Chondrocyte (in vitro differentiated cells): ENCODE measurements around the gene PPFIBP2. TPM values are rescaled to one million over a fixed set of nuclear protein-coding genes. Genes with fewer than 3 reads are reported as not detected.

Source experiments
- DNase-seq: peaks from one replicate; pipeline ENCODE4 v3.0.0; 2021; ENCODE audit warnings: mixed read lengths, low spot score
- H3K27ac Mint-ChIP-seq: one replicate; pipeline ENCODE4 v1.8.0; 2021; ENCODE audit warnings: mild to moderate bottlenecking, moderate library complexity, mixed read lengths; ENCODE audit not compliant: unreplicated experiment
- H3K27me3 Mint-ChIP-seq: 2 replicates; pipeline ENCODE4 v1.8.0; 2021; ENCODE audit warnings: low read depth, mixed read lengths
- H3K36me3 Mint-ChIP-seq: 2 replicates; pipeline ENCODE4 v1.8.0; 2021; ENCODE audit warnings: low read depth, mixed read lengths
- H3K4me1 Mint-ChIP-seq: 2 replicates; pipeline ENCODE4 v1.8.0; 2021; ENCODE audit warnings: low read depth, mild to moderate bottlenecking, mixed read lengths
- H3K4me3 Mint-ChIP-seq: one replicate; pipeline ENCODE4 v1.8.0; 2021; ENCODE audit warnings: mild to moderate bottlenecking, moderate library complexity, mixed read lengths; ENCODE audit not compliant: unreplicated experiment
- H3K9me3 Mint-ChIP-seq: 2 replicates; pipeline ENCODE4 v1.8.0; 2021; ENCODE audit warnings: low read depth, mixed read lengths
- total RNA-seq: library from RNA; stranded (reverse); gene quantifications from 3 replicates; pipeline ENCODE4 v1.2.1, GENCODE V29; 2021
- TF ChIP-seq, protein P1 (sequence below): fragments of 200-600 bp; sonication (generic); IDR thresholded peaks from 2 replicates; pipeline ENCODE4 v1.5.0; 2021; ENCODE audit warnings: antibody characterized with exemption, mild to moderate bottlenecking, moderate library complexity

PPFIBP2 gene
- total RNA-seq, 1 donor from 2014 or later = 90.8 TPM

DNA sequence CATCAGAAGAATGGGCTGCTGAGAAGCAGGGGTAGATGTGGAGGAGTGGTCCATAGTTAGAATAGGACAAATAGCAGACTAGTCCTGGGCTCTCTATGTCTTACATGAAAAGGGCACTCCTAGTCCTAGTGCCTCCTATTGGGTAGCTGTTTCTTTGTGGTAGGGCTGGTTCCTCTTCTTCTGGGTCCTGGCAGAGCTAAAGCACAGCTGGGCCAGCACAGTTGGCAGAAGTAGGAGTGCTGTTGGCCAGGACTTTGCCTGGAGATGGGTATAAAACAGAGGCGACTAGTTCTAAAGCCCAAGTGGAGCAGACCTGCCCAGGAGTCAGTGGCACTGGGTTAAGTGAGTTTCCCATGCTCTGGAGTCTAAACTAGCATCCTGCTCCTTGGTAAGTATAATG lies 55.2 kb downstream of the PPFIBP2 start:
- Mint-ChIP-seq H3K27me3 (no peaks in the 10 kb centered on the region), H3K9me3 (no peaks in the 10 kb centered on the region), H3K36me3 (peaks cover 5% of the 10 kb centered on the region), H3K4me1 (peaks cover 26% of the 10 kb centered on the region), H3K27ac (no peak overlapping the region), H3K4me3 (no peak overlapping the region)
- DNase-seq = no peak
- TF ChIP-seq, protein P1, sequence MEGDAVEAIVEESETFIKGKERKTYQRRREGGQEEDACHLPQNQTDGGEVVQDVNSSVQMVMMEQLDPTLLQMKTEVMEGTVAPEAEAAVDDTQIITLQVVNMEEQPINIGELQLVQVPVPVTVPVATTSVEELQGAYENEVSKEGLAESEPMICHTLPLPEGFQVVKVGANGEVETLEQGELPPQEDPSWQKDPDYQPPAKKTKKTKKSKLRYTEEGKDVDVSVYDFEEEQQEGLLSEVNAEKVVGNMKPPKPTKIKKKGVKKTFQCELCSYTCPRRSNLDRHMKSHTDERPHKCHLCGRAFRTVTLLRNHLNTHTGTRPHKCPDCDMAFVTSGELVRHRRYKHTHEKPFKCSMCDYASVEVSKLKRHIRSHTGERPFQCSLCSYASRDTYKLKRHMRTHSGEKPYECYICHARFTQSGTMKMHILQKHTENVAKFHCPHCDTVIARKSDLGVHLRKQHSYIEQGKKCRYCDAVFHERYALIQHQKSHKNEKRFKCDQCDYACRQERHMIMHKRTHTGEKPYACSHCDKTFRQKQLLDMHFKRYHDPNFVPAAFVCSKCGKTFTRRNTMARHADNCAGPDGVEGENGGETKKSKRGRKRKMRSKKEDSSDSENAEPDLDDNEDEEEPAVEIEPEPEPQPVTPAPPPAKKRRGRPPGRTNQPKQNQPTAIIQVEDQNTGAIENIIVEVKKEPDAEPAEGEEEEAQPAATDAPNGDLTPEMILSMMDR = no peak

DNA sequence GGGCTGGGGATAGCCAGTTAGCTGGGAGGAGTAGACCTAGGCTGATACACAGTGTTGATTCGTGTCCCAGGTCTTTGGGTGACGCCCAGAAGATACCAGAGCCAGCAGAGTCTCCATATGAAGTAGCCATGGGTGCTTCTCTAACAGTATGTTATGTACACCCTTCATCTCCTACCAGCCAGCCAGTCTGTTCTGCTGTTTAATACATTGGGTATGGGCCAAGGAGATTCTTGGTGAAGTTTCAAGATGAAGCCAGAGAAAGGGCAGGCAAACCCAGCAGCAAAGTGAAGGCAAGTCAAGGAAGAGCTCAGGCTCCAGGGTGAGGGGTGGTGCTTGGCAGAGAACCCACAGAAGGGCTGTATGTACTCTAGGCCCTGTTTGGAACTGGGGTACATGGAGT lies 56.4 kb downstream of the PPFIBP2 start:
- Mint-ChIP-seq H3K9me3 (no peaks in the 10 kb centered on the region), H3K4me1 (peaks cover 38% of the 10 kb centered on the region), H3K4me3 (no peak overlapping the region), H3K36me3 (peaks cover 5% of the 10 kb centered on the region), H3K27ac (no peak overlapping the region), H3K27me3 (no peaks in the 10 kb centered on the region)
- DNase-seq = no peak
- TF ChIP-seq, protein P1 = no peak

DNA sequence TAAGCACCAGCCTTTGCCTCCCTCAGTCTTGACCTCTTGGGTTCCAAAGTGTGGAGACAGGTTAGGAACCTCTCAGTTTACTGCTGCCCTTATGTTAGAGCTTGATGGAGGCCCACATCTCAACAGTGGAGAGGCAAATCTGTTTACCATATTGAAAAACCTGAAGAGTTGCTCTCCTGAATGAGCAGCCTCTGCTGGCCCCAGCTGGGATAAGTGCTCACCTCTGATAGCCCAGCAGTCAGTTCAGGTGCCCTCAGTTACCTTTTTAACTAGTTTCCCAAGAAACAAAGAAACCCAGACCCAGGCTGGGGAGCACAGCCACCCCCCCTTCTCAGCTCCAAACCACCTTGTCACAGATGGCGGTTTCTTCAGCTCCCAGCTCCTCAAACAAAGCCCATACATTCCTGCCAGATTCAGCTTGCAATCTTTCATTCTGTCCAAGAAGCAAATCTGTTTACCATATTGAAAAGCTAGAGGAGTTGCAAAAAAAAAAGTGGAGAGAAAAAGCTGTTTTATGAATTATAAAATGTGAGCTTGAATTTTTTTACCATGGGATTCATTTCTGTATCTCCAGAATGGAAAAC lies 57.2 kb downstream of the PPFIBP2 start:
- Mint-ChIP-seq H3K27me3 (no peaks in the 10 kb centered on the region), H3K4me1 (peaks cover 46% of the 10 kb centered on the region), H3K4me3 (no peak overlapping the region), H3K27ac (no peak overlapping the region), H3K9me3 (no peaks in the 10 kb centered on the region), H3K36me3 (peaks cover 4% of the 10 kb centered on the region)
- TF ChIP-seq, protein P1 = no peak
- no peak for DNase-seq

DNA sequence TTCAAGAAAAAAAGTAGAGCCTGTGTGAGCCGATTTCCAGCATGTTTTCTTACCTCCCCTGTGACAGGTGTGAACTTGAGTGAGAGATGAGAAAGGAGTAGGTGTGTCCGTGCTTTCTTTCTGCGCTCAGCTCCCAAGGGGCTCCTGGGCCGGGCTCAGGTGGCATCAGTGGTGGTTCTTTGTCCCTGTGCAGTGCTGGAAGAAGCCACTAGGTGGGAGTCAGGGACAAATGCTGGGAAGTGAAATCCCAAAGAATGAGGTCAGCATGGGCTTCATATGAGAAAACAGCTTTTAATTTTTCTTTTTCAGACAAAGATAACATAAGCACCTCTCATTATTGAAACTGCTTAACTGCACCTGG lies 57.8 kb downstream of the PPFIBP2 start:
- Mint-ChIP-seq H3K4me1 (peaks cover 52% of the 10 kb centered on the region), H3K36me3 (peaks cover 3% of the 10 kb centered on the region), H3K4me3 (no peak overlapping the region), H3K9me3 (no peaks in the 10 kb centered on the region), H3K27me3 (no peaks in the 10 kb centered on the region), H3K27ac (peak overlapping the region; percentile 78)
- TF ChIP-seq, protein P1 = peak; percentile 98
- no peak for DNase-seq

DNA sequence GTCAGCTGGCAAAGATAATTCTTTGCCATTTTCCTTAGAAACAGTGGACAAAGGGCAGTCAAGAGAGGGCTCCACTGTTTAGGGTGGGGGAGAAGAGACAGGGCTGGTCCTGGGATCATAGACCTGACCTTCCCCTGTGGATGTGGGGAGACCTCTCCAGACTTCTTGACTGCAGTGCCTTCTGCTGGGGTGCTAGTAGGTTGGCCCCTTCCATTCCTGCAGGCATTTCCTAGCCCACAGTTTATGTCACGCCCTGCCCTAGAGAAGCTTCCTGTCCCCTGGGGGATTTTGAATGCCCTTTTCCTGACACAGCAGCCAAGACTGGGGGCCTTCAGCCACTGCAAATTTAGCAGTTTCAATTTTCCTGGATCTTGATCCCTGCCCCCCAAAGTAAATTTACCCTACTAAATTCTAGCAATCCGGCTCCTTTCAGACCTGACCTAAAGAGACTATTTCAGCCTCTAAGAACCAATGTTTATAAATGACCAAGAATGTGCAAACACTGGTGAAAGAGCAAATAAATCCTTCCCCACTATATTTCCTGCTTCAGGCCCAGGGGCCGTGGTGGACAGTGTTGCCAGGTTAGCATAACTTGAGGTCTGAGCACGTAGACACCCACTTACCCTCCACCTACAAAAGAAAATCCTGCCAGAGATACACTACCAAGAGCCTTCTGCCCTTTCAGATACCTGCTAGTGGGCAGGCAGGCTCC lies 58.4 kb downstream of the PPFIBP2 start:
- Mint-ChIP-seq H3K36me3 (peaks cover 3% of the 10 kb centered on the region), H3K4me3 (no peak overlapping the region), H3K9me3 (no peaks in the 10 kb centered on the region), H3K27me3 (no peaks in the 10 kb centered on the region), H3K27ac (peak overlapping the region; percentile 78), H3K4me1 (peaks cover 57% of the 10 kb centered on the region)
- no peak for DNase-seq
- TF ChIP-seq, protein P1 = peak; percentile 40
